GM23338 (cell line): ENCODE data around the gene SORCS2. TPM values are rescaled to one million over a fixed set of nuclear protein-coding genes. Genes with fewer than 3 reads are reported as not detected.

Source experiments
- ATAC-seq: fragments of 200-7000 bp; cut with Tn5 transposase; 3 replicates; pipeline ENCODE4 v1.9.1; 2020
- DNase-seq: peaks from one replicate; pipeline ENCODE4 v3.0.0-alpha.2; 2015; ENCODE audit warnings: low spot score
- H2AFZ ChIP-seq: fragments of 200-600 bp; sonication (generic); 2 replicates; pipeline ENCODE4 v1.8.0; 2016; ENCODE audit warnings: antibody characterized with exemption, mild to moderate bottlenecking, moderate library complexity
- H3F3A ChIP-seq: fragments of 200-600 bp; sonication (generic); replicated peaks from 2 replicates; pipeline ENCODE4 v1.8.0; 2017; ENCODE audit warnings: antibody characterized with exemption, mixed run types, low read depth
- H3K27ac ChIP-seq: fragments of 200-600 bp; sonication (generic); 2 replicates; pipeline ENCODE4 v1.6.1; 2016; ENCODE audit warnings: low read depth
- H3K27me3 ChIP-seq: fragments of 200-600 bp; sonication (generic); 2 replicates; pipeline ENCODE4 v1.8.0; 2016; ENCODE audit warnings: mild to moderate bottlenecking, mixed run types, moderate library complexity; ENCODE audit not compliant: insufficient read depth
- H3K36me3 ChIP-seq: fragments of 200-600 bp; sonication (generic); 2 replicates; pipeline ENCODE4 v1.8.0; 2016; ENCODE audit warnings: mild to moderate bottlenecking; ENCODE audit not compliant: insufficient read depth
- H3K4me1 ChIP-seq: fragments of 200-600 bp; sonication (generic); 2 replicates; pipeline ENCODE4 v1.8.0; 2016; ENCODE audit warnings: mild to moderate bottlenecking, moderate library complexity; ENCODE audit not compliant: insufficient read depth
- H3K4me2 ChIP-seq: fragments of 200-600 bp; sonication (generic); 2 replicates; pipeline ENCODE4 v1.7.1; 2017; ENCODE audit warnings: mixed run types
- H3K4me3 ChIP-seq: fragments of 200-600 bp; sonication (generic); 2 replicates; pipeline ENCODE4 v1.6.1; 2016; ENCODE audit warnings: mixed run types
- H3K79me2 ChIP-seq: fragments of 200-600 bp; sonication (generic); replicated peaks from 2 replicates; pipeline ENCODE4 v1.8.0; 2017; ENCODE audit warnings: mild to moderate bottlenecking; ENCODE audit not compliant: insufficient read depth
- H3K9me2 ChIP-seq: fragments of 200-600 bp; sonication (generic); 2 replicates; pipeline ENCODE4 v1.8.0; 2017; ENCODE audit not compliant: insufficient read depth
- H4K20me1 ChIP-seq: fragments of 200-600 bp; sonication (generic); replicated peaks from 2 replicates; pipeline ENCODE4 v1.8.0; 2017; ENCODE audit warnings: mild to moderate bottlenecking; ENCODE audit not compliant: insufficient read depth
- H3K27ac Mint-ChIP-seq: 2 replicates; pipeline ENCODE4 v1.8.0; 2020; ENCODE audit warnings: inconsistent platforms, mild to moderate bottlenecking, moderate library complexity, mixed read lengths
- H3K27me3 Mint-ChIP-seq: 3 replicates; pipeline ENCODE4 v1.8.0; 2022; ENCODE audit warnings: low read depth, mild to moderate bottlenecking, moderate library complexity, mixed read lengths, inconsistent platforms; ENCODE audit not compliant: insufficient read depth, poor library complexity
- H3K36me3 Mint-ChIP-seq: 3 replicates; pipeline ENCODE4 v1.8.0; 2021; ENCODE audit warnings: low read depth, mild to moderate bottlenecking, inconsistent platforms, moderate library complexity, mixed read lengths
- H3K4me1 Mint-ChIP-seq: 3 replicates; pipeline ENCODE4 v1.8.0; 2020; ENCODE audit warnings: mild to moderate bottlenecking, inconsistent platforms, mixed read lengths
- H3K4me3 Mint-ChIP-seq: 3 replicates; pipeline ENCODE4 v1.8.0; 2021; ENCODE audit warnings: moderate library complexity, mild to moderate bottlenecking, inconsistent platforms, mixed read lengths
- H3K9me3 Mint-ChIP-seq: 3 replicates; pipeline ENCODE4 v1.8.0; 2020; ENCODE audit warnings: moderate library complexity, mild to moderate bottlenecking, inconsistent platforms, mixed read lengths
- CREB1 ChIP-seq: fragments of 250-450 bp; sonication (Bioruptor Pico); IDR thresholded peaks from 2 replicates; pipeline ENCODE4 v1.5.0; 2020; ENCODE audit warnings: low read depth, mild to moderate bottlenecking, moderate library complexity
- EZH2 ChIP-seq: fragments of 200-600 bp; sonication (generic); IDR thresholded peaks from one replicate; pipeline ENCODE4 v1.8.0; 2017; ENCODE audit warnings: antibody characterized with exemption, mild to moderate bottlenecking, low read depth; ENCODE audit not compliant: unreplicated experiment
- JUNB ChIP-seq: IDR thresholded peaks from one replicate; pipeline ENCODE4 v1.6.1; 2016; ENCODE audit warnings: antibody characterized with exemption; ENCODE audit not compliant: unreplicated experiment
- STAT1 ChIP-seq: IDR thresholded peaks from one replicate; pipeline ENCODE4 v1.6.1; 2016; ENCODE audit warnings: antibody characterized with exemption; ENCODE audit not compliant: unreplicated experiment
- ZNF114 ChIP-seq: fragments of 250-450 bp; sonication (Bioruptor Pico); IDR thresholded peaks from 2 replicates; pipeline ENCODE4 v1.5.0; 2020; ENCODE audit warnings: mild to moderate bottlenecking, moderate library complexity
- ZNF331 ChIP-seq: fragments of 250-450 bp; sonication (Bioruptor Pico); IDR thresholded peaks from 2 replicates; pipeline ENCODE4 v1.5.0; 2020; ENCODE audit warnings: low read depth, mild to moderate bottlenecking, moderate library complexity
- polyA plus RNA-seq: library from polyadenylated mRNA; unstranded; fragments of >200 nt; fragmentation: Nextera tagmentation; extraction: Ambion mirVana; gene quantifications from 2 replicates; pipeline ENCODE4 v1.2.1, GENCODE V29; 2016
- total RNA-seq: library from RNA; depleted of rRNA; stranded (reverse); fragments of >200 nt; shearing (Covaris generic); gene quantifications from 2 replicates; pipeline ENCODE4 v1.2.3, GENCODE V29; 2014
- TF ChIP-seq, protein P1 (sequence below): IDR thresholded peaks from one replicate; pipeline ENCODE4 v1.6.1; 2018; ENCODE audit warnings: antibody characterized with exemption; ENCODE audit not compliant: unreplicated experiment
- TF ChIP-seq, protein P2 (sequence below), 2 experiments: fragments of 200-600 bp in 1 of 2; sonication (generic) in 1 of 2; conservative IDR thresholded peaks; 2 replicates each; pipeline versions ENCODE4 v1.5.1 to v1.6.1; 2016 to 2017; ENCODE audit warnings: antibody characterized with exemption in 2 of 2, low read depth in 2 of 2, mild to moderate bottlenecking in 2 of 2, moderate library complexity in 1 of 2
- TF ChIP-seq, protein P3 (sequence below): IDR thresholded peaks from 2 replicates; pipeline ENCODE4 v1.6.1; 2016; ENCODE audit warnings: antibody characterized with exemption

SORCS2 gene
- total and polyA plus RNA-seq, 2 experiments from 2014 or later = 0.47 to 2.4 TPM

DNA sequence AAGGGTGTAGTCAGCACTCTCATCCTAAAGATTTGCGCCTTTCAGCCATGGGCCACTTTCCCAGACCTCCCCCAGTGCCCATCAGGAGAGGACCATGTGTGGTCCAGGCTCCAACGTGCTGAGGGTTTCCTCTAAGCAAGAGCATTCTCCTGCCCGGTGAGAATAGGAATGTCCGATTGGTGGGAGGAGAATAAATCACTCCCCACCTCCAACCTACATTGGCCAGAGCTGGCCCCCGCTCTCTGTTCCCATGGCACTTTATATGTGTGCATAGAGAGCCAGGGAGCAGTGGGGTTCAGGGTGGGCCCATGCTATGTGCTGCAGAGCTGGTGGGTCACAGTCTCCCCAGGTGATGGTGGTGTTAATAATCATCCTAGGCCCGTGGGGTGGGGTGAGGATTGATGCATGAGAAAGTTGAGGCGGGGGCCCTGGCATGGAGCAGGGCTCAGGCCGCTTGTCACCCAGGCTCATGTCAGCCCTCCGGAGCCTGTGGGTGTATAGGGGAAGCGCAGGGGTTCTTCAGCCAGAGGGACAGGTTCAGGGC, 6.8 kb upstream of the SORCS2 start (continued):
- TF ChIP-seq, protein P1, sequence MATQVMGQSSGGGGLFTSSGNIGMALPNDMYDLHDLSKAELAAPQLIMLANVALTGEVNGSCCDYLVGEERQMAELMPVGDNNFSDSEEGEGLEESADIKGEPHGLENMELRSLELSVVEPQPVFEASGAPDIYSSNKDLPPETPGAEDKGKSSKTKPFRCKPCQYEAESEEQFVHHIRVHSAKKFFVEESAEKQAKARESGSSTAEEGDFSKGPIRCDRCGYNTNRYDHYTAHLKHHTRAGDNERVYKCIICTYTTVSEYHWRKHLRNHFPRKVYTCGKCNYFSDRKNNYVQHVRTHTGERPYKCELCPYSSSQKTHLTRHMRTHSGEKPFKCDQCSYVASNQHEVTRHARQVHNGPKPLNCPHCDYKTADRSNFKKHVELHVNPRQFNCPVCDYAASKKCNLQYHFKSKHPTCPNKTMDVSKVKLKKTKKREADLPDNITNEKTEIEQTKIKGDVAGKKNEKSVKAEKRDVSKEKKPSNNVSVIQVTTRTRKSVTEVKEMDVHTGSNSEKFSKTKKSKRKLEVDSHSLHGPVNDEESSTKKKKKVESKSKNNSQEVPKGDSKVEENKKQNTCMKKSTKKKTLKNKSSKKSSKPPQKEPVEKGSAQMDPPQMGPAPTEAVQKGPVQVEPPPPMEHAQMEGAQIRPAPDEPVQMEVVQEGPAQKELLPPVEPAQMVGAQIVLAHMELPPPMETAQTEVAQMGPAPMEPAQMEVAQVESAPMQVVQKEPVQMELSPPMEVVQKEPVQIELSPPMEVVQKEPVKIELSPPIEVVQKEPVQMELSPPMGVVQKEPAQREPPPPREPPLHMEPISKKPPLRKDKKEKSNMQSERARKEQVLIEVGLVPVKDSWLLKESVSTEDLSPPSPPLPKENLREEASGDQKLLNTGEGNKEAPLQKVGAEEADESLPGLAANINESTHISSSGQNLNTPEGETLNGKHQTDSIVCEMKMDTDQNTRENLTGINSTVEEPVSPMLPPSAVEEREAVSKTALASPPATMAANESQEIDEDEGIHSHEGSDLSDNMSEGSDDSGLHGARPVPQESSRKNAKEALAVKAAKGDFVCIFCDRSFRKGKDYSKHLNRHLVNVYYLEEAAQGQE = no peak
- TF ChIP-seq ZNF331 (CRISPR knock-in tag) (no peak), EZH2 (no peak)

DNA sequence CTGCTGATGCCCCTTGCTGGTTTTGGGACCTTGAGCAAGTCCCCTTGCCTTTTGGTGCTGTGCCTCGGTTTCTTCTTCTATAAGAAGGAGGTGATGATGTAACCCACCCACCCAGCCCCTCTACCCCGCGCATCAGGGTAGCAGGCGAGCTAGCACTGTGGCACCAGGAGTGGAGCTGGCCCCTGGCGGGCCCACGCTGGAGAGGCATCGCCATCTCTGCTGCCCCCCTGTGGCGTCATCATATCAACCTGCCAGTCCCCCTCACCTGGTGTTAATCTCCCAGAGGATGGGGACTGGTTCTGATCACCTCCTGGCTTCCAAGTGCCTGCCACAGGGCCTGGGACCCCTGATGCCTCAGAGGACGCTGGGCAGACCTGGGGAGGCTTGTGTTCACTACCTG, 6.3 kb upstream of the SORCS2 start:
- H3K27ac Mint-ChIP-seq = no peak overlapping the region
- Histone ChIP-seq H3K79me2 (no peaks in the 10 kb centered on the region), H3K9me2 (no peaks in the 10 kb centered on the region), H3K4me3 (no peak overlapping the region), H4K20me1 (no peaks in the 10 kb centered on the region), H3K4me1 (no peaks in the 10 kb centered on the region), H3K27ac (no peak overlapping the region), H3F3A (no peaks in the 10 kb centered on the region), H3K36me3 (no peaks in the 10 kb centered on the region), H2AFZ (no peak overlapping the region), H3K4me2 (no peak overlapping the region), H3K27me3 (no peaks in the 10 kb centered on the region)
- DNase-seq (peak; percentile 72), ATAC-seq (peak; percentile 90)
- no peak overlapping the region for H3K4me3 Mint-ChIP-seq
- peaks cover 20% of the 10 kb centered on the region for H3K27me3 Mint-ChIP-seq
- no peaks in the 10 kb centered on the region; the same call in 2 of the 3 replicates for H3K36me3 Mint-ChIP-seq
- no peaks in the 10 kb centered on the region; the same call in 2 of the 3 replicates for H3K4me1 Mint-ChIP-seq
- peaks cover 5% of the 10 kb centered on the region; the same call in 2 of the 3 replicates for H3K9me3 Mint-ChIP-seq
- TF ChIP-seq, protein P2, sequence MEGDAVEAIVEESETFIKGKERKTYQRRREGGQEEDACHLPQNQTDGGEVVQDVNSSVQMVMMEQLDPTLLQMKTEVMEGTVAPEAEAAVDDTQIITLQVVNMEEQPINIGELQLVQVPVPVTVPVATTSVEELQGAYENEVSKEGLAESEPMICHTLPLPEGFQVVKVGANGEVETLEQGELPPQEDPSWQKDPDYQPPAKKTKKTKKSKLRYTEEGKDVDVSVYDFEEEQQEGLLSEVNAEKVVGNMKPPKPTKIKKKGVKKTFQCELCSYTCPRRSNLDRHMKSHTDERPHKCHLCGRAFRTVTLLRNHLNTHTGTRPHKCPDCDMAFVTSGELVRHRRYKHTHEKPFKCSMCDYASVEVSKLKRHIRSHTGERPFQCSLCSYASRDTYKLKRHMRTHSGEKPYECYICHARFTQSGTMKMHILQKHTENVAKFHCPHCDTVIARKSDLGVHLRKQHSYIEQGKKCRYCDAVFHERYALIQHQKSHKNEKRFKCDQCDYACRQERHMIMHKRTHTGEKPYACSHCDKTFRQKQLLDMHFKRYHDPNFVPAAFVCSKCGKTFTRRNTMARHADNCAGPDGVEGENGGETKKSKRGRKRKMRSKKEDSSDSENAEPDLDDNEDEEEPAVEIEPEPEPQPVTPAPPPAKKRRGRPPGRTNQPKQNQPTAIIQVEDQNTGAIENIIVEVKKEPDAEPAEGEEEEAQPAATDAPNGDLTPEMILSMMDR (conservative IDR thresholded peaks at IDR 0.05; ENCODE audit: low read depth in 2 of 2) = peak; percentile 34 to 71
- no peak for TF ChIP-seq STAT1

DNA sequence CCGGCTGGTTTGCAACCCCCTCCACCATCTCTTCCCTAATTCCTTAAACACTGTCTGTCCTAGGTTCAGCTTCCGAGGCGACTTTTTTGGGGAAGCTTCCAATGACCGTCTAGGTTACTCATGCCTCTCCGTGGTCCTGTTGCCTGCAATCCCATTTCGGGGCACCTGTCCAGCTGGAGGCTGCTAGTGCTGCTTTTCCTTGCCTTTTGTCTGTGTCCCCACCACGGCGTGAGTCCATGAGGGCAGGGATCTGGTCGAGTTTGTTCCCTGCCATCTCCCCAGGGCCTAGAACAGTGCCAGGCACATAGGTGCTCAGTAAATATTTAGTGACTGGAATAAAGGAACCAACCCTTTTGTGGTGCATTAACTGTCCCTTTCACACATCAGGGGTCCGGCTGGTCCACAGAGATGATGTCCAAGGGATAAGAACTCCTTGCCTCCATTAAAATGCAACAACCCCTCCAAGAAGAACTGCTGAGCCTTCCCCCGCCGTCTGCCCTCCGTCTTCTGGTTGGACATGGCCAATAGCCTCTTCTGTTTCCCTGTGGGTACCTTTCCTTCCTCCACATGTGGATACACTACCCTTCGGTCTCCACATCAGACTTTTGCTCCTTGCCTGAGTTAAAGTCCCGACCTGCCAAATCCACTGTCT, 5.7 kb upstream of the SORCS2 start:
- no peak overlapping the region for H2AFZ ChIP-seq
- Mint-ChIP-seq H3K4me1 (no peaks in the 10 kb centered on the region; the same call in 2 of the 3 replicates), H3K27ac (no peak overlapping the region), H3K4me3 (no peak overlapping the region), H3K27me3 (peaks cover 20% of the 10 kb centered on the region), H3K9me3 (peaks cover 4% of the 10 kb centered on the region; the same call in 2 of the 3 replicates), H3K36me3 (no peaks in the 10 kb centered on the region; the same call in 2 of the 3 replicates)
- no peaks in the 10 kb centered on the region for H3K79me2 ChIP-seq
- H3K27ac ChIP-seq = no peak overlapping the region
- H3K27me3 ChIP-seq = 0 out of 2 replicates have a peak, but pooled peaks cover 1% of the 10 kb centered on the region
- no peak overlapping the region for H3K4me3 ChIP-seq
- no peak for DNase-seq
- no peaks in the 10 kb centered on the region for H3K9me2 ChIP-seq
- no peaks in the 10 kb centered on the region for H4K20me1 ChIP-seq
- no peak for ATAC-seq
- no peaks in the 10 kb centered on the region for H3F3A ChIP-seq
- H3K4me2 ChIP-seq = no peak overlapping the region
- no peaks in the 10 kb centered on the region for H3K4me1 ChIP-seq
- H3K36me3 ChIP-seq = no peaks in the 10 kb centered on the region
- TF ChIP-seq, protein P2 (conservative IDR thresholded peaks at IDR 0.05; ENCODE audit: low read depth in 2 of 2) = no peak
- no peak for TF ChIP-seq JUNB
- TF ChIP-seq ZNF114 = no peak
- no peak for TF ChIP-seq CREB1 (CRISPR knock-in tag)
- TF ChIP-seq, protein P3, sequence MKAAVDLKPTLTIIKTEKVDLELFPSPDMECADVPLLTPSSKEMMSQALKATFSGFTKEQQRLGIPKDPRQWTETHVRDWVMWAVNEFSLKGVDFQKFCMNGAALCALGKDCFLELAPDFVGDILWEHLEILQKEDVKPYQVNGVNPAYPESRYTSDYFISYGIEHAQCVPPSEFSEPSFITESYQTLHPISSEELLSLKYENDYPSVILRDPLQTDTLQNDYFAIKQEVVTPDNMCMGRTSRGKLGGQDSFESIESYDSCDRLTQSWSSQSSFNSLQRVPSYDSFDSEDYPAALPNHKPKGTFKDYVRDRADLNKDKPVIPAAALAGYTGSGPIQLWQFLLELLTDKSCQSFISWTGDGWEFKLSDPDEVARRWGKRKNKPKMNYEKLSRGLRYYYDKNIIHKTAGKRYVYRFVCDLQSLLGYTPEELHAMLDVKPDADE = no peak
- no peak for TF ChIP-seq STAT1
